OCI-LY1 (cell line): Measurements from ENCODE around the gene ZNF775.

Experiments
- H2AFZ ChIP-seq: fragments of 200-600 bp; sonication (generic), shearing (Covaris generic); 2 replicates; pipeline ENCODE4 v1.6.0; 2014; ENCODE audit warnings: antibody characterized with exemption, mild to moderate bottlenecking, low read length
- H3F3A ChIP-seq: fragments of 200-600 bp; sonication (generic), shearing (Covaris generic); 2 replicates; pipeline ENCODE4 v1.6.0; 2014; ENCODE audit warnings: mild to moderate bottlenecking, antibody characterized with exemption, low read length, moderate library complexity; ENCODE audit not compliant: insufficient read depth
- H3K27ac ChIP-seq: fragments of 200-600 bp; sonication (generic); 2 replicates; pipeline ENCODE4 v1.5.1; 2014; ENCODE audit warnings: low read length, mixed run types, mild to moderate bottlenecking, low read depth; ENCODE audit not compliant: poor library complexity, severe bottlenecking
- H3K27me3 ChIP-seq: fragments of 200-600 bp; sonication (generic); 2 replicates; pipeline ENCODE4 v1.6.0; 2014; ENCODE audit warnings: antibody characterized with exemption, mild to moderate bottlenecking, low read length, moderate library complexity; ENCODE audit not compliant: insufficient read depth
- H3K36me3 ChIP-seq: fragments of 200-600 bp; sonication (generic); 2 replicates; pipeline ENCODE4 v1.6.1; 2014; ENCODE audit warnings: mild to moderate bottlenecking, antibody characterized with exemption, low read length, moderate library complexity, mixed read lengths; ENCODE audit not compliant: insufficient read depth
- H3K4me1 ChIP-seq: fragments of 200-600 bp; sonication (generic); 2 replicates; pipeline ENCODE4 v1.5.1; 2014; ENCODE audit warnings: mild to moderate bottlenecking, low read length, moderate library complexity; ENCODE audit not compliant: insufficient read depth, severe bottlenecking
- H3K4me2 ChIP-seq: fragments of 200-600 bp; sonication (generic), shearing (Covaris generic); 2 replicates; pipeline ENCODE4 v1.6.1; 2014; ENCODE audit warnings: low read length
- H3K4me3 ChIP-seq: fragments of 200-600 bp; sonication (generic); 2 replicates; pipeline ENCODE4 v1.5.1; 2014; ENCODE audit warnings: low read length, low read depth, mild to moderate bottlenecking, mixed read lengths; ENCODE audit not compliant: poor library complexity, severe bottlenecking
- H3K79me2 ChIP-seq: fragments of 200-600 bp; shearing (Covaris generic); 2 replicates; pipeline ENCODE4 v1.6.1; 2016; ENCODE audit warnings: mixed run types, low read length, mixed read lengths; ENCODE audit not compliant: insufficient read depth
- H3K9ac ChIP-seq: fragments of 200-600 bp; sonication (generic), shearing (Covaris generic); 2 replicates; pipeline ENCODE4 v1.6.1; 2014; ENCODE audit warnings: mild to moderate bottlenecking, low read length, mixed read lengths
- H3K9me2 ChIP-seq: fragments of 200-600 bp; sonication (generic), shearing (Covaris generic); 2 replicates; pipeline ENCODE4 v1.6.1; 2014; ENCODE audit warnings: low read depth, mild to moderate bottlenecking, low read length, mixed read lengths
- H3K9me3 ChIP-seq: fragments of 200-600 bp; shearing (Covaris generic); 2 replicates; pipeline ENCODE4 v1.6.1; 2014; ENCODE audit warnings: low read length, mixed read lengths
- H4K20me1 ChIP-seq: fragments of 200-600 bp; sonication (generic), shearing (Covaris generic); 2 replicates; pipeline ENCODE4 v1.6.0; 2016; ENCODE audit warnings: mild to moderate bottlenecking, low read length; ENCODE audit not compliant: insufficient read depth
- EZH2 ChIP-seq: fragments of 200-600 bp; sonication (generic), shearing (Covaris generic); IDR thresholded peaks from 2 replicates; pipeline ENCODE4 v1.8.0; 2017; ENCODE audit warnings: borderline replicate concordance, mixed run types, mild to moderate bottlenecking, antibody characterized with exemption, low read length, moderate library complexity, mixed read lengths
- TF ChIP-seq, protein P1 (sequence below): fragments of 200-600 bp; sonication (generic), shearing (Covaris generic); IDR thresholded peaks from 2 replicates; pipeline ENCODE4 v1.5.1; 2017; ENCODE audit warnings: mild to moderate bottlenecking, antibody characterized with exemption, low read length, moderate library complexity, mixed read lengths

ZNF775 gene

DNA sequence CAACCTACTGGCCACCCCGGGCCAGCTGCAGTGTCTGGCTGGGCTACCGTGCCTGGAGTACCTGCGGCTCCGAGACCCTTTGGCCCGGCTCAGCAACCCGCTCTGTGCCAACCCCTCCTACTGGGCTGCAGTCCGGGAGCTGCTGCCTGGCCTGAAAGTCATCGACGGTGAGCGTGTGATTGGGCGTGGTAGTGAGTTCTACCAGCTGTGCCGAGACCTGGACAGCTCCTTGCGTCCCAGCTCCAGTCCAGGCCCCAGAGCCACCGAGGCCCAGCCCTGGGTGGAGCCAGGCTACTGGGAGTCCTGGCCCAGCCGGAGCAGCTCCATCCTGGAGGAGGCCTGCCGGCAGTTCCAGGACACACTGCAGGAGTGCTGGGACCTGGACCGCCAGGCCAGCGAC lies 42.0 kb upstream of the ZNF775 start:
- H3K36me3 ChIP-seq: no peaks in the 10 kb centered on the region
- H3K9me3 ChIP-seq: no peaks in the 10 kb centered on the region
- no peaks in the 10 kb centered on the region for H4K20me1 ChIP-seq
- H3K4me2 ChIP-seq: no peak overlapping the region
- no peak overlapping the region for H3K9ac ChIP-seq
- H3K4me3 ChIP-seq: no peak overlapping the region
- H3K27ac ChIP-seq: no peak overlapping the region
- H3K79me2 ChIP-seq: no peaks in the 10 kb centered on the region
- no peaks in the 10 kb centered on the region for H3K27me3 ChIP-seq
- H2AFZ ChIP-seq: no peak overlapping the region
- H3F3A ChIP-seq: no peaks in the 10 kb centered on the region
- H3K9me2 ChIP-seq: no peaks in the 10 kb centered on the region
- TF ChIP-seq EZH2: no peak
- TF ChIP-seq, protein P1, sequence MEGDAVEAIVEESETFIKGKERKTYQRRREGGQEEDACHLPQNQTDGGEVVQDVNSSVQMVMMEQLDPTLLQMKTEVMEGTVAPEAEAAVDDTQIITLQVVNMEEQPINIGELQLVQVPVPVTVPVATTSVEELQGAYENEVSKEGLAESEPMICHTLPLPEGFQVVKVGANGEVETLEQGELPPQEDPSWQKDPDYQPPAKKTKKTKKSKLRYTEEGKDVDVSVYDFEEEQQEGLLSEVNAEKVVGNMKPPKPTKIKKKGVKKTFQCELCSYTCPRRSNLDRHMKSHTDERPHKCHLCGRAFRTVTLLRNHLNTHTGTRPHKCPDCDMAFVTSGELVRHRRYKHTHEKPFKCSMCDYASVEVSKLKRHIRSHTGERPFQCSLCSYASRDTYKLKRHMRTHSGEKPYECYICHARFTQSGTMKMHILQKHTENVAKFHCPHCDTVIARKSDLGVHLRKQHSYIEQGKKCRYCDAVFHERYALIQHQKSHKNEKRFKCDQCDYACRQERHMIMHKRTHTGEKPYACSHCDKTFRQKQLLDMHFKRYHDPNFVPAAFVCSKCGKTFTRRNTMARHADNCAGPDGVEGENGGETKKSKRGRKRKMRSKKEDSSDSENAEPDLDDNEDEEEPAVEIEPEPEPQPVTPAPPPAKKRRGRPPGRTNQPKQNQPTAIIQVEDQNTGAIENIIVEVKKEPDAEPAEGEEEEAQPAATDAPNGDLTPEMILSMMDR: no peak
- no peaks in the 10 kb centered on the region for H3K4me1 ChIP-seq

DNA sequence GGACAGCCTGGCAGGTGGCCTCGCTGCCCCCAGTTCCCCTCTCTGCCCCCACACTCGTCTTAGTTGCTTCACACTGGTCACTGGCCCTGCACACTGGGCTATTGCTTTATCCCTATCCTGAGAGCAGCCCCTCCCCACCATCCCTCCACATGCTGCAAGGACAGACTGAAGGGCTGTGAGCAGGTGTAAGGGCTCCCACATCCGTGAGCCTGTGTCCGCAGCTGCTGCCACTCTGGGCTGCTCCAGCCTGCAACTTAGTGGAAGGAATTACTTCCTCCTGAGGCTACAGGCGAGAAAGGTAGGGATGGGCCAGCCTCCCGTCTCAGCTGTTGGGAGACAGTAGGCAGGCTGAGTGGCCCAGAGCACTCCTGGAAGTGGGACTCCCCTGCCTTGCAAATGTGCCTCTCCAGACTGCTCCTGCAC lies 41.5 kb upstream of the ZNF775 start:
- no peak overlapping the region for H3K4me2 ChIP-seq
- H3K9me3 ChIP-seq: no peaks in the 10 kb centered on the region
- no peak overlapping the region for H3K4me3 ChIP-seq
- no peak overlapping the region for H2AFZ ChIP-seq
- no peaks in the 10 kb centered on the region for H3F3A ChIP-seq
- TF ChIP-seq EZH2: no peak
- TF ChIP-seq, protein P1: no peak
- H3K27me3 ChIP-seq: no peaks in the 10 kb centered on the region
- H4K20me1 ChIP-seq: no peaks in the 10 kb centered on the region
- H3K27ac ChIP-seq: no peak overlapping the region
- H3K9ac ChIP-seq: no peak overlapping the region
- no peaks in the 10 kb centered on the region for H3K36me3 ChIP-seq
- H3K4me1 ChIP-seq: no peaks in the 10 kb centered on the region
- no peaks in the 10 kb centered on the region for H3K9me2 ChIP-seq
- no peaks in the 10 kb centered on the region for H3K79me2 ChIP-seq

DNA sequence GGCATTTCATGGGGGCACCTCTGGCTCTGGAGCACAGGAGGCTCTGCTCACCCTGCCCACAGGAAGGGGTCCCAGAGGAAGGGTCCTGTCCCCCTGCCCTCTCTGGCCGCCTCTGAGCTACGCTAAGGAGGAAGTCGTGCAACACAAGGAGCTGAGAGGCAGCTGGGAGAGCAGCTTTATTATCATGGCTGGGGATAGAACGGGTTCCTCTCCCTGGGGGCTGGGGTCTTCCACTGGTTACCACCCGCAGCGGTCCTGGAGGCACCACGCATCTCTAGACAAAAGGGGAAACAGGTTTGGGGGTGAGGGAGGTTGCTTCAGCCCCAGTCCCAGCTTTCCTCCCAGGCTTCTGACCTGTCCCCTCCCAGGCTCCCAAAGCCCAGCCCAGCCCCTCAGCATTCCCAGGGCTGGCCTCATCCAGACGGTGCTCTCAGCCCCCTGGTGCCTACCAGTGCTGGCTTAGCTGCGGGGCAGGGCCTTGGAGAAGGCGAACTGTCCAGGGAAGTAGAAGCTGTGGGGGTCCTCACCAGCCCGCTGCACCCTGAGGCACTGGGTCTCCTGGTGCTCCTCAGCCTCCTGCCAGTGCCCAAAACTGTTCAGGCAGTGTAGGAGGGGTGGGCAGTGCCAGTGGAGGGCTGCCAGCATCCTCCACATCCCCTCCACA lies 40.8 kb upstream of the ZNF775 start:
- H3K4me2 ChIP-seq: no peak overlapping the region
- no peaks in the 10 kb centered on the region for H3K4me1 ChIP-seq

More for the DNA sequence above, 40.8 kb upstream of the ZNF775 start:
- TF ChIP-seq EZH2: no peak
- TF ChIP-seq, protein P1: no peak
- Histone ChIP-seq H4K20me1 (no peaks in the 10 kb centered on the region), H3F3A (no peaks in the 10 kb centered on the region), H3K36me3 (no peaks in the 10 kb centered on the region), H3K9me3 (no peaks in the 10 kb centered on the region), H3K9me2 (no peaks in the 10 kb centered on the region), H3K4me3 (no peak overlapping the region), H3K79me2 (no peaks in the 10 kb centered on the region), H3K27me3 (peaks cover under 1% of the 10 kb centered on the region; the same call in 1 of the 2 replicates), H3K9ac (no peak overlapping the region), H3K27ac (no peak overlapping the region), H2AFZ (no peak overlapping the region)
